ENCODE measurements around the gene CDC25B. TPM values are rescaled to one million over a fixed set of nuclear protein-coding genes. Genes with fewer than 3 reads are reported as not detected.

CDC25B gene
- total RNA-seq, 1 donor from 2014 or later: 26.5 TPM

GRCh38 chr20:3785240-3786125 lies 10.6 kb upstream of the CDC25B start:
- Histone ChIP-seq H3K27me3 (no peaks in the 10 kb centered on the region), H3K4me1 (peaks cover 67% of the 10 kb centered on the region), H3K4me3 (peak overlapping the region; percentile 62 to 68), H3K27ac (peak overlapping the region; percentile 80), H3K36me3 (peaks cover 0 to 6% of the 10 kb centered on the region in 2 donors), H3K9me3 (no peaks in the 10 kb centered on the region)
- peak in 1 of 2 donors; percentile 87 for DNase-seq (ENCODE audit: extremely low spot score in 2 of 2)
- intact Hi-C loops (cut with DNase I): loop anchor here (2.0 kb wide), 1 partner anchor 33 kb away; no protein-coding TSS in a partner anchor
- TF ChIP-seq POLR2AphosphoS5 (IDR thresholded peaks at IDR 0.05; ENCODE audit: insufficient read depth in 1 of 2, low read depth in 1 of 2) (peak in 1 of 2 donors; percentile 6), POLR2A (IDR thresholded peaks at IDR 0.05) (no peak)
- TF ChIP-seq, protein P1, sequence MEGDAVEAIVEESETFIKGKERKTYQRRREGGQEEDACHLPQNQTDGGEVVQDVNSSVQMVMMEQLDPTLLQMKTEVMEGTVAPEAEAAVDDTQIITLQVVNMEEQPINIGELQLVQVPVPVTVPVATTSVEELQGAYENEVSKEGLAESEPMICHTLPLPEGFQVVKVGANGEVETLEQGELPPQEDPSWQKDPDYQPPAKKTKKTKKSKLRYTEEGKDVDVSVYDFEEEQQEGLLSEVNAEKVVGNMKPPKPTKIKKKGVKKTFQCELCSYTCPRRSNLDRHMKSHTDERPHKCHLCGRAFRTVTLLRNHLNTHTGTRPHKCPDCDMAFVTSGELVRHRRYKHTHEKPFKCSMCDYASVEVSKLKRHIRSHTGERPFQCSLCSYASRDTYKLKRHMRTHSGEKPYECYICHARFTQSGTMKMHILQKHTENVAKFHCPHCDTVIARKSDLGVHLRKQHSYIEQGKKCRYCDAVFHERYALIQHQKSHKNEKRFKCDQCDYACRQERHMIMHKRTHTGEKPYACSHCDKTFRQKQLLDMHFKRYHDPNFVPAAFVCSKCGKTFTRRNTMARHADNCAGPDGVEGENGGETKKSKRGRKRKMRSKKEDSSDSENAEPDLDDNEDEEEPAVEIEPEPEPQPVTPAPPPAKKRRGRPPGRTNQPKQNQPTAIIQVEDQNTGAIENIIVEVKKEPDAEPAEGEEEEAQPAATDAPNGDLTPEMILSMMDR (IDR thresholded peaks at IDR 0.05): no peak

DNA sequence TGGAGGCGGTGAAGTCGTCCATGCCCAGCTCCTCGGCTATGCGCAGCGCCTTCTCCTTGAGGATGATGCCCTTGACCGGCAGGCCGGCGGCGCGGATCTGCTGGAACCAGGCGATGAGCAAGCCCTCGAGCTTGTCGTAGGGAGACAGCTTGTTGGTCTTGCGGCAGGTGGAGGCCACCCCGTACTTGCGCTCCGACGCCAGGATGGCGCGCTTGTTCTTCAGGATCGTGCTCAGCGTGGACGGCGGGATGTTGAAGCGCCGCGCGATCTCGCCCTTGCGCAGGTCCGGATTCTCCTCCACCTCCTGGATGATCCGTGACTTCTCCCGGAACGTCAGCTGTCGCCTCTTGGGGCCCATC lies 10.0 kb upstream of the CDC25B start:
- DNase-seq (ENCODE audit: extremely low spot score in 2 of 2): no peak
- TF ChIP-seq POLR2A (IDR thresholded peaks at IDR 0.05): no peak
- TF ChIP-seq, protein P1 (IDR thresholded peaks at IDR 0.05): no peak
- peak in 1 of 2 donors; percentile 41 for TF ChIP-seq POLR2AphosphoS5 (IDR thresholded peaks at IDR 0.05; ENCODE audit: insufficient read depth in 1 of 2, low read depth in 1 of 2)
- peak overlapping the region; percentile 80 for H3K27ac ChIP-seq
- peak overlapping the region; percentile 62 to 68 for H3K4me3 ChIP-seq
- no peaks in the 10 kb centered on the region for H3K9me3 ChIP-seq
- intact Hi-C loops (cut with DNase I): loop anchor here (2.0 kb wide), 1 partner anchor 33 kb away; no protein-coding TSS in a partner anchor
- peaks cover 0 to 6% of the 10 kb centered on the region in 2 donors for H3K36me3 ChIP-seq
- peaks cover 61% of the 10 kb centered on the region for H3K4me1 ChIP-seq
- H3K27me3 ChIP-seq: no peaks in the 10 kb centered on the region

GRCh38 chr20:3786665-3787323 lies 9.3 kb upstream of the CDC25B start, which contains the start of gene CENPB:
CENPB (minus strand) TSS chr20:3786740; CDS start chr20:3786483, 257 bp downstream.
- TF ChIP-seq, protein P1 (IDR thresholded peaks at IDR 0.05): peak; percentile 40 to 76 (median 60)
- TF ChIP-seq POLR2AphosphoS5 (IDR thresholded peaks at IDR 0.05; ENCODE audit: insufficient read depth in 1 of 2, low read depth in 1 of 2) (no peak), POLR2A (IDR thresholded peaks at IDR 0.05) (no peak)
- Histone ChIP-seq H3K9me3 (no peaks in the 10 kb centered on the region), H3K4me3 (peak within 1 kb of the TSS; percentile 62 to 68), H3K27me3 (no peaks in the 10 kb centered on the region), H3K27ac (peak within 1 kb of the TSS; percentile 80), H3K4me1 (peaks cover 55% of the 10 kb centered on the region), H3K36me3 (peaks cover 0 to 6% of the 10 kb centered on the region in 2 donors)
- DNase-seq (ENCODE audit: extremely low spot score in 2 of 2): peak in 1 of 2 donors; percentile 88
- intact Hi-C loops (cut with DNase I): loop anchor here (2.0 kb wide), 1 partner anchor 32 kb away; no protein-coding TSS in a partner anchor

DNA sequence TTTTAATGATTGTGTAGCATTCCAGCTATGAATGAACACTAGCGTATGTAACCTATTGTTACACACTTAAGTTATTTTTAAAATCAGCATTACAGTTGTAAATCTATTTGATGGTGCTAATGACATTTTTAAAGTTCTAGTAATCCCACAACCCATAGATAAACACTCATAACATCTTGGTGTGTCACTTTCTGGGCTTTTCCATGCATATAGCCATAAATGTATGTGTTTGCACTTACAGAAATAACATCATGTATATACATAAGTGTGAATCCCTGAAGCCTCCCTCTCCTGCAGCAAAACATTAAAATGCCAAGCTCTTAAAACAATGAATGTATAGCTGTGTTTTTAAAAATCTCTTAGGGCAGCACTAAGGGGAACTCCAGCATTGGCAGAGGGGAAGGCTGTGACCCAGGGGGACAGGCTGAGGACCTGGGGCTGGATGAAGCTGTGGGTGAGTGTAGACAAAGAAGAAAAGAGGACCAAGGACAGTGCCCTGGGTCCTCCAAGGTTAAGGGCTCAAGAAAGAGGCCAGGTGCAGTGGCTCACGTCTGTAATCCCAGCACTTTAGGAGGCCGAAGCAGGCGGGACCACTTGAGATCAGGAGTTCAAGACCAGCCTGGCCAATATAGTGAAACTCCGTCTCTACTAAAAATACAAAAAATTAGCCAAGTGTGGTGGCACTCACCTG lies 8.6 kb upstream of the CDC25B start:
- Histone ChIP-seq H3K4me3 (peak overlapping the region; percentile 11 to 41), H3K27me3 (no peaks in the 10 kb centered on the region), H3K4me1 (peaks cover 49% of the 10 kb centered on the region), H3K9me3 (no peaks in the 10 kb centered on the region), H3K36me3 (peaks cover 0 to 6% of the 10 kb centered on the region in 2 donors), H3K27ac (peak overlapping the region; percentile 44)
- TF ChIP-seq, protein P1 (IDR thresholded peaks at IDR 0.05): no peak
- no peak for TF ChIP-seq POLR2AphosphoS5 (IDR thresholded peaks at IDR 0.05; ENCODE audit: insufficient read depth in 1 of 2, low read depth in 1 of 2)
- TF ChIP-seq POLR2A (IDR thresholded peaks at IDR 0.05): no peak
- intact Hi-C loops (cut with DNase I): loop anchor here (2.0 kb wide), 1 partner anchor 31 kb away; no protein-coding TSS in a partner anchor
- no peak for DNase-seq (ENCODE audit: extremely low spot score in 2 of 2)

Measured in vagina (tissue), 2 donors.